NCI-H524 treated with DMSO at 0.1 percent for 48 hours (cell line): ENCODE results near the gene TRAPPC5.

Experiments used
- DNase-seq: peaks from one replicate; lab custom pipeline; 2025; lab: John Stamatoyannopoulos, UW

The TRAPPC5 gene

DNA sequence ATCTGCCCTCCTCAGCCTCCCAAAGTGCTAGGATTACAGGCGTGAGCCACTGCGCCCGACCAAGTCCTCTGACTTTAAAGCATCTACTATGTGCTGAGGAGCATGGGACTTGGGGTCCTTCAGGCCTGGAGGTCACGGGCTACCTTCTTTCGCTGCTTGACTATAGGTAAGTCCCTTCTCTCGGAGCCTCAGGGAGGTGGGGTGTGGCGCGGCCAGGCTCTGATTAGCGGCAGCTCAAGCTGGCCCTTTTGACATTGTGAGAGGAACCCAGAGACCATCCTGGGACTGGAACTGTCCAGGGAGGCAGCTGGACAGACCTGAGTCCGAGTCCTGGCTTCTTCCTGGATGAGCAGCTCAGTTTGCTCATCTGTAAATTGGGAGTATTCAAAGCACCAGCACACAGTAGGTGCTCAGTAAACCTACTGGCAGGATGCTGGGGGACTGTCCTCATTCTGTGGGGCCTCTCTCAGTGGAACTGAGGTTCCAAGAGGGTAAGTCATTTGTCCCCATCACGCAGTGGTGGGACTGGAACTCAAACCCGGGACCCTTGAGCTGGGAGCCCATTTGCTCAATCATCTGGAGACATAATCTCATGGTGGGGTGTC is 20.5 kb downstream of the TRAPPC5 start:
- no peak for DNase-seq

DNA sequence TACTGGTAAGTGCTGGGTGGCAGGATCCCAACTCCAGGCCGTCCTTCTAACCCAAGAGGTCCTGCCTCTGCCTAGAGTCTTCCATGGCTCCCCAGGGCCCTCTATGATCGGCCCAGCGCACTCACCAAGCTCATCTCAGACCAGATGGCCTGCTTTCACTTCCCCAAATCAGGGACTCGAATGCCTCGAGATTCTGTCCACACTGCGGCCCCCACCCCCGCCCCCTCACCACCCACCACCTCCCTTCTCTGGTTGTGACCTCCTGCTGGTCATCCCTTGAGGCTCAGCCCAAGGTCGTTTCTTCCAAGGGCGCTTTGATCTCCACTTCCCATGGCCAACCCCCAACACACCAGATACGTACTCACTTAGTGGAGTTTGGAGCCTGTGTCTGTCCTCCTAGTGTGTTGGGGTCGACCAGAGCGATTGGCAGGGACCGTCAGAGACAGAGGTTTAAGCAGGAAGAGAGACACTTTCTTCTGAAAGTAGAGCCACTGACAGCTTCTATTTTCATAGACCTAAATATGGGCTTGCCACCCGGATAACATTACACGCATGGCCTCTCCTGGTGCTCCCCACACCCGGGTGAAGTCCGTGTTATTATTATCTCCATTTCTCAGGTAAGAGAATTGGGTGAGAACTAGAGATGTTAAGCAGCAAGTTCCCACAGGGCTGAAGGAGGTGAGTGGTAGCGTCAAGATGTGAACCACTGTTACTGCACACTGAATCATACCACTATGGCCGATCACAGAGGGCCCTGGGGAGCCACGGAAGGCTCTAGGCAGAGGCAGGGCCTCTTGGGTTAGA is 21.2 kb downstream of the TRAPPC5 start, which contains the start of gene FCER2:
FCER2 (minus strand) TSS at position 478 of the 804 bp plus-strand sequence. CDS start 2,371 bp downstream, outside the sequence.
- no peak for DNase-seq

DNA sequence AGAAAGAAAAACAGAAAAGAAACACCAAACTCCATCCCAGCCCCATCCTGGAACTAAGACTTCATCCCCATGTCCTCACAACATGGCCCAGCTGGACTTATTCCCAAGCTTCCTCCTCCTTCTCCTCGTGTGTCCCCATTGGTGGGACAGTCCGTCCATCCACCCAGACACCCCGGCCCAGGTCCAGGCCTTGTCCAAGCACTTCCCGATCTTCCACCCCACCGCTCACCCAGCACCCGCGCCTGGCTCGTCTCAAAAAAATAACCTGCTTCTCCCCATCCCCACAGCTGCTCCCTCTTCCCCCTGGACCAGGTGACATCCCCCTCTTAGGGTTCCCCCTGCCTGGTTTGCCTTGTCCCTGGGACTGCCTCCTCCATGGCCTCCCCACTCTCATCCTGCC is 22.7 kb downstream of the TRAPPC5 start:
- no peak for DNase-seq

- DNase-seq, result no peak
Measured at GRCh38 chr19:7704280-7705060, 23.8 kb downstream of the TRAPPC5 start.

DNA sequence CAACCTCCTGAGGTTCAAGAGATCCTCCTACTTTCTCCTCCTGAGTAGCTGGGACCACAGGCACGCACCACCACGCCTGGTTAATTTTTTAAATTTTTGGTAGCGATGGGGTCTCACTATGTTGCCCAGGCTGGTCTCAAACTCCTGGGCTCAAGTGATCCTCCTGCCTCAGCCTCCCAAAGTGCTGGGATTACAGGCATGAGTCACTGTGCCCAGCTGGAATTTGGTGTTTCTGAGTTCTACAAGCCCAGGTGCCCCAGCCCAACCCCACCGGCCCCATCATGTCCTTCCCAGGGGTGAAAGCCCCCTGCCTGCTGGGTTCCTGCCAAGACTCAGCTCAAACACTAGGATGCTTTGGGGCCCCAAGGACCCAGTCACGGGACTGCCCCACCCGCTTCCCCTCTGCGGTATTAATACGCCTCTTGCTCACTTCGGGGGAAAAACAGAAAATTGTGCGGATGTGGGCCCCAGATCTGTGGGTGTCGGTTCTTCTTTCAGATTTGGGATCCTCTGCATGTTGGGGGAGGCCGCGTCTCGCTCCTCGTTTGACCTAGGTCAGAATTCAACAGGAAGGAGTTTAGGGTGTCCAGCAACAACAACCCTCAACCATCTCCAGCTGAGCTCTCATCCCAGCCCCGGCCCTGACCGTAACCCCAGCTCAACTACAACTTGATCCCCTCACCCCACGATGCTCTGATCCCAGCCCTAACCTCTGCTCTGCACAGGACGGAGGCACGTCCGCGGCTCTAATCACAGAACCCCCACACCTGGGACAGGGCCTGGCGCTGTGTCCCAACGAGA is 25.0 kb downstream of the TRAPPC5 start:
- no peak for DNase-seq

DNA sequence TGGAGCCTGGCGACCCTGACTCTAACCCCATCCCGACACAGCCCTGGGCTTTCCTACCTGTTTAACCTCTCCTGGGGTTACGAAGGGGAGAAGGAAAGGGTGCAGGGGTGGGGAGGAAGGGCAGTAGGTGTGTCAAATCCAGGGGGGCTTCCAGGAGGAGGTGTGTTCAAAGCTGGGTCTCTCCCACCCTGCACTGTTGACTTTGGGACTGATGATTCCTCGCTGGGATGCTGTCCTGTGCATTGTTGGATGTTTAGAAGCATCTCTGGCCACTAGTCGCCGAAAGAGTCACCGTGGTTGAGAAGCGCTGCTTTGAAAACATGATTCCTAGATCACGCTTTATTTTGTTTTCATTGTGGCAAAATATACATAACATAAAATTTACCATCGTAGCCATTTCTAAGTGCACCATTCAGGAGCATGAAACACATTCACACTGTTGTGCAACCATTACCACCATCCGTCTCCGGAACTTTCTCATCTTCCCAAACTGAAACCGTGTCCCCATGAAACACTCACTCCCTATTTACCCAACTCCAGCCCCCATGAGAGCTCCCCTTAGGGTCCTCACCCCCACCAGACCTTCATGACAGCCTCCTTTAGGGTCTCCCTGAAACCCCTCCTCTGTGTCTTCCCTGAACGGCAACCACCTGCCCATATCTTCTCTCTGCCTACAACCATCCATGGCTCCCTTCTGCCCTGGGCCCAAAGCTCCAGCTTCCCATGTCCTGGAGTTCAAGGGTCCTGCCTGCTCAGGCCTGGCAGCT is 25.7 kb downstream of the TRAPPC5 start:
- no peak for DNase-seq

DNA sequence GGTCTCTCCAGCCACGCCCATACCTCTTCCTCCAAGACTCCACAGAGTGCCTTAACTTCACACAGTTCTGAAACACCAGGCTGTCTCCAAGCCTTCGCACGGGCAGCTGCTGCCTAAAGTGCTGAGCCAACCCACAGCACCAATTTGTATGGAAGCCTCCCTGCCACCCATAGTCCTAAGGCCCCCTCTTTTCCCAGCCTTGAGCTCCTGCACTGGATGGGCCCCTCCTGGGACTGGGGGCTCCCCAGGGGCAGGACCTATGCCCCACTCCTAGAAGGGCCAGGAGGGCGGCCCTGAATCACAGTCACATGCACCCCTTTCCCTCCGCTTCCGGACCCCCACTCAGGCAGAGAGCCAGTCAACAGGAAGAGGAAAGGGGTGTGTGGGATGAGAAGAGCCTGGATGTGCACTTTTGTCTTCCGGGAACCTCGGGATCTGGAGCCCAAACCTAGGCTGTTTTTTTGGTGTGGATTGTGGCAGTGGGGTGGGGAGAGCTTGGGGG is 26.4 kb downstream of the TRAPPC5 start:
- no peak for DNase-seq

GRCh38 chr19:7709932-7710460 is 29.4 kb downstream of the TRAPPC5 start:
- no peak for DNase-seq

- no peak for DNase-seq
Measured at GRCh38 chr19:7710616-7711015, 30.0 kb downstream of the TRAPPC5 start.

DNA sequence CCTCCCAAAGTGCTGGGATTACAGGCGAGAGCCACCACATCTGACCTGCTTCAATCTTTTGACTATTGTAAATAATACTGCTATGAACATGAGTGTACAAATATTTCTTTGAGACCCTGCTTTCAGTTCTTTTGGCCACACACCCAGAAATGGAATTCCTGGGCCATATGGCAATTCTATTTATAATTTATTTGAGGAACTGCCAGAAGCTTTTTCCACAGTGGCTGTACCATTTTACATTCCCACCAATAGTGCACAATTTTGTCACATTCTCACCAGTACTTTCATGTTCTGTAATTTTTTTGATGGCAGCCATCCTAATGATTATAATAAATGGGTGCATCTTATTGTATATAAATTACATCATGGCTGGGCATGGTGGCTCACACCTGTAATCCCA is 35.0 kb downstream of the TRAPPC5 start:
- no peak for DNase-seq

DNA sequence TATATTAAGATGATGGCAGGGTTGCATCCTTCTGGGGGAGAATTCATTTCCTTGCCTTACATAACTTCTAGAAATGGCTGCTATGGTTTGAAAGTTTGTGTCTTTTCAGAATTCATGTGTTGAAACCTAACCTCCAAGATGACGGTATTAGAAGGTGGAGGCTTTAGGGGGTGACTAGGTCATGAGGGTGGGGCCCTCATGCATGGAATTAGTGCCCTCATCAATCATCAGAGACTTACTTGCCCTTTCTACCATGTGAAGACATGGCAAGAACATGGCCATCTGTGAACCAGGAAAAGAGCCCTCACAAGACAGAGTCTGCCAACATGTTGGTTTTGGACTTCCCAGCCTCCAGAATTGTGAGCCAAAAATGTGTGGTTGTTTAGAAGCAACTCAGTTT is 36.1 kb downstream of the TRAPPC5 start:
- no peak for DNase-seq

DNA sequence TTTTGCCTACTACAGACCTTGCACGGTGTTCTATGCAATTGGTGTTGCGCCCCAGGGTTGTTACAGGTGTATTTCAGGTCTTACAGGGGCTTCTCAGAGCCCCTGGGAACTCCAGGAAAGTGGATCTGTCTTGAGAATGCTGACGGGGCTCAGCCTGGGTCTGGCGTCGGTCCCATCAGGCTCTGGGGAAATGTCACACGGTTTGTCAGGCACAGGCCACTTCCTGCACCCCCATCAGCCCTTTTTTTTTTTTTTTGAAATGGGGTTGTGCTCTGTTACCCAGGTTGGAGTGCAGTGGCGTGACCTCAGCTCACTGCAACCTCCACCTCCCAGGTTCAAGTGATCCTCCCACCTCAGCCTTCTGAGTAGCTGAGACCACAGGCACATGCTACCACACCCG is 38.0 kb downstream of the TRAPPC5 start:
- no peak for DNase-seq

- no peak for DNase-seq
Measured at GRCh38 chr19:7720351-7720750, 39.7 kb downstream of the TRAPPC5 start.

DNA sequence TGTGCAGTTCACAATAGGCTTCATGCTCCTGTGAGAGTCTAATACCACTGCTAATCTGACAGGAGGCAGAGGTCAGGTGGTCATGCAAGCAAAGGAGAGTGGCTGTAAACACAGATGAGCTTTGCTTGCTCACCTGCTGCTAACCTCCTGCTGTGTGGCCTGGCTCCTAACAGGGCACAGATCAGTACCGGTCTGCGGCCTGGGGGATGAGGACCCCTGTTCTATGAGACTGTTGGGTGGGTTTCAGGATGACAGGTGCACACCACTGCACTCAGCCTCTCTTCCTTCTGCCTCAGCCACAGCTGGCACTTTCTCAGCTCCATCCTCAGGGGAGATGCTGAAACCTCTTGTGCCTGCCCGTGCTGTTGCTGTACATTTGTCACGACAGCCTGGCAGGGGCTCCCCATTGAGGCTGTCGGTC is 41.6 kb downstream of the TRAPPC5 start:
- peak; percentile 98 for DNase-seq

GRCh38 chr19:7725791-7726190 is 45.2 kb downstream of the TRAPPC5 start:
- DNase-seq, result no peak

- DNase-seq, result no peak
Measured at GRCh38 chr19:7729211-7729610, 48.6 kb downstream of the TRAPPC5 start.

DNA sequence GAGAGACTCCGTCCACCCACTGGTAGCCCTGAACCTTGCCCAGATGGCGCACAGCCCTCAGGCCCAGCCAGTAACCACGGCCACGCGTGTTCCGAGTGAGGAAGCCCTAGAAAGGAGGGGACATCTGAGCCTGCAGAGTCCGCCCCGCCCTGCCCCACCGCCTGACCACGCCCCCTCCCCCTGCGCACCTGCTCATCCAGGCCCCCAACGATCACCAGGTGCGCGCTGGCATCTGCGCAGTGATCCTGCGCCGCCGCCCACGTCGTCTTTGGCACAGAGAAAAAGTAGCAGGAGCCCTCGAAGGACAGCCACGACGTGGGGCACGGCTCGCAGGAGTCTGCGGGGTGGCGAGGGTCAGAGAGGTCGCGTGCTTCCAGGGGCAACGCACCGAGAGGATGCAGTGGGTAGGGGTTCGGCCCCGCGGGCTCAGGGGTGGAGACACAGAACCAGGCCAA is 49.2 kb downstream of the TRAPPC5 start:
- DNase-seq, result no peak

- no peak for DNase-seq
Measured at GRCh38 chr19:7730286-7731217, 49.9 kb downstream of the TRAPPC5 start.

DNA sequence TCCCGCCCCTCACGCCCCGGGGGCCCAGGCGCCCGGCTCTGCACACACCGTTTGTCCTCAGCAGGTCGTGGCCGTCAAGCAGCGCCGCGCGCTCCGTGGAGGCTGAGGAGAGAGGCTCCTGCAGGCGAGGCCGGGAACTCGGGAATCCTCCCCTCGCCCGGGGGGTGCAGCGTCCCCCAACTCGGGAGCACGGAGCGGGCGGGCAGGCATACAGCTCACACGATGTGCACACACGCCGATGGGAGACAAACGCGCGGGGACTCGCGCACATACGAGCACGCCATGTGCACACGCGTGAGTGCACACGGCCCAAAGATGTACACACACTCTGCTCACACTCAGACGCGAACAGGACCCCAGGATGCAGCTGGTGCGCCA is 50.6 kb downstream of the TRAPPC5 start:
- no peak for DNase-seq

DNA sequence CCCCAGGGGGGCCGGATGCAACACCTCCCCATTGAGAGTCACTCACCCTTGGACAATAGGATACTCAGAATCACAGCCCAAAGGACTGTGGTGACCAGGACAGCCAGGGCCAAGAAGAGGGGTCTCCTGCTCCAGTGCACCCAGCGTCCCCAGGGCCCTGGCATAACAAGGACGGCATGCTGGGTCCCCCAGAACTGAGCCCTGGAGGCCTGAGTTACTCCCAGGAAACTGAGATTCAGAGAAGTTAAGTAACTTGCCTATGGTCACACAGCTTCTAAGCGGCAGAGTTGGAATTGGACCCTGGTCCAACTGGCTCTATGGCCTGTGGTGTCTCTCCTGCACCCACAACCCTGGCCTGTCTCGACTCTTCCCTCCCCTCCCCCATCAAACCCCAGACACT is 51.0 kb downstream of the TRAPPC5 start:
- DNase-seq, result no peak
